Prostate gland (tissue), 2 donors: Measurements from ENCODE around the gene GPSM1.

Source experiments
- POLR2A ChIP-seq: fragments of 450-650 bp; IDR thresholded peaks from one replicate; pipeline ENCODE4 v1.6.1; 2016; ENCODE audit warnings: antibody characterized with exemption, mild to moderate bottlenecking
- POLR2AphosphoS5 ChIP-seq: sonication (generic); formaldehyde crosslinking; IDR thresholded peaks from one replicate; pipeline ENCODE4 v1.6.1; 2017; ENCODE audit warnings: antibody characterized with exemption
- TF ChIP-seq, protein P1 (sequence below), 4 experiments: fragments of 200-600 bp in 2 of 4; fragments of 450-650 bp in 2 of 4; sonication (generic) in 2 of 4; IDR thresholded peaks; 1 replicate in 3 of 4; 2 replicates in 1 of 4; pipeline ENCODE4 v1.5.1; 2016 to 2019; ENCODE audit warnings: antibody characterized with exemption in 4 of 4, mild to moderate bottlenecking in 2 of 4, moderate library complexity in 2 of 4

DNA sequence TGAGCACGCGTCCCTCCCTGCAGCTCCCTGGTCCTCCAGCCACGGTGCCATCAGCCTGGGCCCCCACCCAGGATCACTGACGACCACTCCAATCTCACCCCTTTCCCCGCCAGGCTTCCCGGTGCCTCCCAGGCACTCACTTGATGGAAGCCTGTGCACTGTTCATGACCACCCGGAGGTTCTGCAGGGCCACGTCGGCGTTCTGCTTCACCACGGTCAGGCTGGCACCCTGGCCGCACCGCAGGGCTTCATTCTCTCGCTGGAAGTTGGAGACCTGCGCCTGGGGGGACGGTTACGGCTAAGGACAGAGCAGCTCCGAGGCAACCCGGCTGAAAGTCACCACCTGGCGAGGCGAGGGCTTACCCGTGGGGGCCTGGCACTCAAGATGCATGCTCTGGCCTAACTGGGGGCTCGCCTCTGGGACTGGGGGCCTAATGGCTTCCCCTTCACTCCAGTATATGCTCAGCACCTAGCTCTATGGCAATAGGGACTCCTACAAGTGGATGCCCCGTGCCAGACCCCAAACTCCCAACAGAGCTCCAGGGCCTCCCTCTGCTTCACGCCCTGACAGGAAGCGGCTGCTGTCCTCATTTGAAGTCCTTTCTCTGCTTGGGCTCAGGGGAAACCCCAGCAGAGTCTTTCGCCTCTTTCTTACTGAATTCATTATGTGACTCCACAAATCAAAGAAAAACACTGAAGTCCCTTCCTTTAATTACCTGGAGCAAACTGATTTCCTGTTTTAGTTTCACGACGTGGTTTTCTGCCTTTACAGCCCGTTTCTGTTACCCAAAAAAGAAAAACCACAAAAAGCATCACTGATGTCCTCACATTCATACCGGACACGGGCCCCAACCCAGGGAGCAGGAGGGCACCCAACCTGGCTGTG lies 76.8 kb downstream of the GPSM1 start:
- TF ChIP-seq, protein P1, sequence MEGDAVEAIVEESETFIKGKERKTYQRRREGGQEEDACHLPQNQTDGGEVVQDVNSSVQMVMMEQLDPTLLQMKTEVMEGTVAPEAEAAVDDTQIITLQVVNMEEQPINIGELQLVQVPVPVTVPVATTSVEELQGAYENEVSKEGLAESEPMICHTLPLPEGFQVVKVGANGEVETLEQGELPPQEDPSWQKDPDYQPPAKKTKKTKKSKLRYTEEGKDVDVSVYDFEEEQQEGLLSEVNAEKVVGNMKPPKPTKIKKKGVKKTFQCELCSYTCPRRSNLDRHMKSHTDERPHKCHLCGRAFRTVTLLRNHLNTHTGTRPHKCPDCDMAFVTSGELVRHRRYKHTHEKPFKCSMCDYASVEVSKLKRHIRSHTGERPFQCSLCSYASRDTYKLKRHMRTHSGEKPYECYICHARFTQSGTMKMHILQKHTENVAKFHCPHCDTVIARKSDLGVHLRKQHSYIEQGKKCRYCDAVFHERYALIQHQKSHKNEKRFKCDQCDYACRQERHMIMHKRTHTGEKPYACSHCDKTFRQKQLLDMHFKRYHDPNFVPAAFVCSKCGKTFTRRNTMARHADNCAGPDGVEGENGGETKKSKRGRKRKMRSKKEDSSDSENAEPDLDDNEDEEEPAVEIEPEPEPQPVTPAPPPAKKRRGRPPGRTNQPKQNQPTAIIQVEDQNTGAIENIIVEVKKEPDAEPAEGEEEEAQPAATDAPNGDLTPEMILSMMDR (IDR thresholded peaks at IDR 0.05), result no peak
- TF ChIP-seq POLR2A, result no peak
- no peak for TF ChIP-seq POLR2AphosphoS5
